ENCODE measurements around the gene TAT. TPM values are rescaled to one million over a fixed set of nuclear protein-coding genes. Genes with fewer than 3 reads are reported as not detected.

The TAT gene
- polyA plus RNA-seq, 1 donor from 2014 or later, result not detected

GRCh38 chr16:71524566-71525553, 52.0 kb downstream of the TAT start:
- no peaks in the 10 kb centered on the region for H3K9me2 ChIP-seq (ENCODE audit: insufficient read depth, low read length)
- TF ChIP-seq SMC3 (conservative IDR thresholded peaks at IDR 0.05; ENCODE audit: poor library complexity) (no peak), MXI1 (conservative IDR thresholded peaks at IDR 0.05; ENCODE audit: poor library complexity, severe bottlenecking) (no peak), RAD21 (conservative IDR thresholded peaks at IDR 0.05) (no peak), POLR2AphosphoS5 (IDR thresholded peaks at IDR 0.05) (no peak), CTCF (IDR thresholded peaks at IDR 0.05; ENCODE audit: poor library complexity, severe bottlenecking) (no peak), EZH2 (IDR thresholded peaks at IDR 0.05; ENCODE audit: borderline replicate concordance, insufficient read depth, low read length, poor library complexity, severe bottlenecking) (no peak), TAF1 (IDR thresholded peaks at IDR 0.05; ENCODE audit: low read depth) (no peak), EP300 (conservative IDR thresholded peaks at IDR 0.05; ENCODE audit: poor library complexity, severe bottlenecking) (no peak), REST (IDR thresholded peaks at IDR 0.05; ENCODE audit: borderline replicate concordance) (no peak)
- no peaks in the 10 kb centered on the region for H3K79me2 ChIP-seq (replicated peaks; ENCODE audit: insufficient read depth, low read length)
- no peaks in the 10 kb centered on the region for H4K20me1 ChIP-seq (ENCODE audit: insufficient read depth)
- no peak overlapping the region for H3K4me3 ChIP-seq (ENCODE audit: low read length)
- H3K9ac ChIP-seq (ENCODE audit: low read length), result no peak overlapping the region
- no peaks in the 10 kb centered on the region for H3K36me3 ChIP-seq (ENCODE audit: insufficient read depth, low read length)
- H2AFZ ChIP-seq (ENCODE audit: low read depth, low read length), result no peak overlapping the region
- H3K9me3 ChIP-seq (ENCODE audit: low read length), result no peaks in the 10 kb centered on the region
- H3K27me3 ChIP-seq (ENCODE audit: insufficient read depth, low read depth, low read length), result no peaks in the 10 kb centered on the region
- H3F3A ChIP-seq (ENCODE audit: insufficient read depth, low read length, poor library complexity, severe bottlenecking), result no peaks in the 10 kb centered on the region
- H3K27ac ChIP-seq (ENCODE audit: low read length), result no peak overlapping the region
- no peak overlapping the region for H3K4me2 ChIP-seq (ENCODE audit: low read length)

- TF ChIP-seq SMC3 (conservative IDR thresholded peaks at IDR 0.05; ENCODE audit: poor library complexity) (no peak), TAF1 (IDR thresholded peaks at IDR 0.05; ENCODE audit: low read depth) (no peak), CTCF (IDR thresholded peaks at IDR 0.05; ENCODE audit: poor library complexity, severe bottlenecking) (no peak), POLR2AphosphoS5 (IDR thresholded peaks at IDR 0.05) (no peak), EZH2 (IDR thresholded peaks at IDR 0.05; ENCODE audit: borderline replicate concordance, insufficient read depth, low read length, poor library complexity, severe bottlenecking) (no peak), RAD21 (conservative IDR thresholded peaks at IDR 0.05) (no peak), EP300 (conservative IDR thresholded peaks at IDR 0.05; ENCODE audit: poor library complexity, severe bottlenecking) (no peak), MXI1 (conservative IDR thresholded peaks at IDR 0.05; ENCODE audit: poor library complexity, severe bottlenecking) (no peak), REST (IDR thresholded peaks at IDR 0.05; ENCODE audit: borderline replicate concordance) (no peak)
- Histone ChIP-seq H3K79me2 (replicated peaks; ENCODE audit: insufficient read depth, low read length) (no peaks in the 10 kb centered on the region), H3F3A (ENCODE audit: insufficient read depth, low read length, poor library complexity, severe bottlenecking) (no peaks in the 10 kb centered on the region), H3K4me2 (ENCODE audit: low read length) (no peak overlapping the region), H2AFZ (ENCODE audit: low read depth, low read length) (no peak overlapping the region), H4K20me1 (ENCODE audit: insufficient read depth) (no peaks in the 10 kb centered on the region), H3K9ac (ENCODE audit: low read length) (no peak overlapping the region), H3K9me3 (ENCODE audit: low read length) (no peaks in the 10 kb centered on the region), H3K36me3 (ENCODE audit: insufficient read depth, low read length) (no peaks in the 10 kb centered on the region), H3K4me3 (ENCODE audit: low read length) (no peak overlapping the region), H3K27ac (ENCODE audit: low read length) (no peak overlapping the region), H3K9me2 (ENCODE audit: insufficient read depth, low read length) (no peaks in the 10 kb centered on the region), H3K27me3 (ENCODE audit: insufficient read depth, low read depth, low read length) (no peaks in the 10 kb centered on the region)
These were observed 56.3 kb downstream of the TAT start for GRCh38 chr16:71520550-71520949.

All from neural cell (in vitro differentiated cells).